ENCODE measurements around the gene LIMS2.

GRCh38 chr2:127609818-127610217, 65.5 kb downstream of the LIMS2 start:
- TF ChIP-seq CTCF (conservative IDR thresholded peaks at IDR 0.05; ENCODE audit: low read length): no peak
- no peak for TF ChIP-seq EZH2phosphoT487 (IDR thresholded peaks at IDR 0.05; ENCODE audit: borderline replicate concordance, low read depth, low read length)
